Progenitor cell of endocrine pancreas (in vitro differentiated cells): Measurements from ENCODE around the gene RPLP2. TPM values are rescaled to one million over a fixed set of nuclear protein-coding genes. Genes with fewer than 3 reads are reported as not detected.

Experiments used
- DNase-seq: peaks from one replicate; pipeline ENCODE4 v3.0.0; 2021; ENCODE audit warnings: low spot score; ENCODE audit not compliant: unreplicated experiment
- H3K27ac Mint-ChIP-seq: 2 replicates; pipeline ENCODE4 v1.8.0; 2021; ENCODE audit warnings: mild to moderate bottlenecking, moderate library complexity, mixed read lengths
- H3K27me3 Mint-ChIP-seq: 2 replicates; pipeline ENCODE4 v1.8.0; 2021; ENCODE audit warnings: mixed read lengths
- H3K36me3 Mint-ChIP-seq: 2 replicates; pipeline ENCODE4 v1.8.0; 2022; ENCODE audit warnings: mixed read lengths; ENCODE audit not compliant: insufficient read depth
- H3K4me1 Mint-ChIP-seq: 2 replicates; pipeline ENCODE4 v1.8.0; 2021; ENCODE audit warnings: low read depth, mixed read lengths
- H3K4me3 Mint-ChIP-seq: 2 replicates; pipeline ENCODE4 v1.8.0; 2021; ENCODE audit warnings: low read depth, mild to moderate bottlenecking, moderate library complexity, mixed read lengths
- H3K9me3 Mint-ChIP-seq: 2 replicates; pipeline ENCODE4 v1.8.0; 2021; ENCODE audit warnings: low read depth, mixed read lengths
- CTCF ChIP-seq: fragments of 200-600 bp; sonication (generic); IDR thresholded peaks from one replicate; pipeline ENCODE4 v1.5.0; 2021; ENCODE audit warnings: antibody characterized with exemption, mild to moderate bottlenecking; ENCODE audit not compliant: unreplicated experiment
- total RNA-seq: library from RNA; stranded (reverse); gene quantifications from 2 replicates; pipeline ENCODE4 v1.2.1, GENCODE V29; 2021

RPLP2 gene
- total RNA-seq, 1 donor from 2014 or later, result 1,463 TPM

- H3K27me3 Mint-ChIP-seq, result no peaks in the 10 kb centered on the region
- H3K27ac Mint-ChIP-seq, result peak overlapping the region; percentile 41
- no peaks in the 10 kb centered on the region for H3K9me3 Mint-ChIP-seq
- DNase-seq, result no peak
- H3K4me3 Mint-ChIP-seq, result no peak overlapping the region
- H3K4me1 Mint-ChIP-seq, result no peaks in the 10 kb centered on the region
- H3K36me3 Mint-ChIP-seq, result peaks cover 7% of the 10 kb centered on the region
- no peak for TF ChIP-seq CTCF
These were observed 46.0 kb upstream of the RPLP2 start for GRCh38 chr11:763549-764321.

DNA sequence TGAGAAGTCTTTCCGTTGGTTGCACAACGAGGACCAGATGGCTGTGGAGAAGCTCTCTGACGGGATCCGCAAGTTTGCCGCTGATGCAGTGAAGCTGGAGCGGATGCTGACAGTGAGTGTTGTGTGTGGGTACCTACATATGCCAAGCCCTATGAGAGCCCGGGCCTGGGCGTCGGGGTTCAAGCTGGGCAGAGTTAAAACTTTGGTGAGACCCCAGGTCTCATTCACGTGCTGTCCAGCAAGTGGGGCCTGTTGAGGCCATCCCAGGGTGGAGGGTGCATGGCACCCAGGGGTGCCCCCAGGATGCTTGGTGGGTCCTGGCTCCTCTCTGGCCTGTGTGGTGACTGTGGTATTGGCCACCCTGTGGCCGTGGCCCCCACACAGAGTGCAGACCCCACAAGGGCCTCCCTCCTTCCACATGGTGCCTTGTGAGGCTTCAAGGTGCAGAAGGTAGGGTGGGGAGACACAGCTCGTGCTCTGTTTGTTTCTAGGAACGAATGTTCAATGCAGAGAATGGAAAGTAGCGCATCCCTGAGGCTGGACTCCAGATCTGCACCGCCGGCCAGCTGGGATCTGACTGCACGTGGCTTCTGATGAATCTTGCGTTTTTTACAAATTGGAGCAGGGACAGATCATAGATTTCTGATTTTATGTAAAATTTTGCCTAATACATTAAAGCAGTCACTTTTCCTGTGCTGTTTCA, 45.3 kb upstream of the RPLP2 start:
- Mint-ChIP-seq H3K4me3 (no peak overlapping the region), H3K36me3 (peaks cover 7% of the 10 kb centered on the region), H3K27me3 (no peaks in the 10 kb centered on the region), H3K9me3 (no peaks in the 10 kb centered on the region), H3K4me1 (no peaks in the 10 kb centered on the region), H3K27ac (no peak overlapping the region)
- no peak for TF ChIP-seq CTCF
- no peak for DNase-seq

GRCh38 chr11:765025-765801, 44.6 kb upstream of the RPLP2 start:
- no peaks in the 10 kb centered on the region for H3K27me3 Mint-ChIP-seq
- no peak overlapping the region for H3K4me3 Mint-ChIP-seq
- H3K9me3 Mint-ChIP-seq, result no peaks in the 10 kb centered on the region
- peak overlapping the region; percentile 79 for H3K27ac Mint-ChIP-seq
- no peaks in the 10 kb centered on the region for H3K4me1 Mint-ChIP-seq
- DNase-seq, result no peak
- peaks cover 6% of the 10 kb centered on the region for H3K36me3 Mint-ChIP-seq
- peak; percentile 55 for TF ChIP-seq CTCF

GRCh38 chr11:765802-766091, 44.0 kb upstream of the RPLP2 start:
- H3K27ac Mint-ChIP-seq, result peak overlapping the region; percentile 79
- no peak for DNase-seq
- no peaks in the 10 kb centered on the region for H3K4me1 Mint-ChIP-seq
- H3K9me3 Mint-ChIP-seq, result no peaks in the 10 kb centered on the region
- H3K36me3 Mint-ChIP-seq, result peaks cover 6% of the 10 kb centered on the region
- no peak for TF ChIP-seq CTCF
- no peaks in the 10 kb centered on the region for H3K27me3 Mint-ChIP-seq
- no peak overlapping the region for H3K4me3 Mint-ChIP-seq
